Suprapubic skin (tissue), 3 donors: Measurements from ENCODE around the gene ZNF81.

Experiments
- CTCF ChIP-seq, 2 donors: fragments of 200-600 bp in 1 of 2; fragments of 450-650 bp in 1 of 2; sonication (generic) in 1 of 2; IDR thresholded peaks; one replicate each; pipeline ENCODE4 v1.5.1; 2016 to 2019; ENCODE audit warnings: antibody characterized with exemption in 2 of 2, mild to moderate bottlenecking in 1 of 2, moderate library complexity in 1 of 2
- POLR2A ChIP-seq, 2 donors: fragments of 450-650 bp; IDR thresholded peaks; one replicate each; pipeline ENCODE4 v1.6.1; 2017; ENCODE audit warnings: antibody characterized with exemption in 2 of 2, mild to moderate bottlenecking in 2 of 2, moderate library complexity in 2 of 2

GRCh38 chrX:47956016-47956415 is 119.3 kb downstream of the ZNF81 start:
- TF ChIP-seq CTCF (IDR thresholded peaks at IDR 0.05): no peak
- no peak for TF ChIP-seq POLR2A (IDR thresholded peaks at IDR 0.05)
